Keratinocyte (primary cell): Measurements from ENCODE around the gene SLC25A10. TPM values are rescaled to one million over a fixed set of nuclear protein-coding genes. Genes with fewer than 3 reads are reported as not detected.

ENCODE experiments used
- DNase-seq: peaks from one replicate; pipeline ENCODE4 v3.0.0-alpha.2; 2011; ENCODE audit warnings: low read depth, missing footprints, low spot score
- FAIRE-seq: peaks from 2 replicates; lab custom pipeline; 2011; peaks lifted over from hg19 to GRCh38; lab: Jason Lieb, UNC
- H2AFZ ChIP-seq: 2 replicates; pipeline ENCODE4 v1.6.0; 2012; ENCODE audit warnings: low read length, control low read depth, inconsistent platforms; ENCODE audit not compliant: control insufficient read depth
- H3K27ac ChIP-seq: 2 replicates; pipeline ENCODE4 v1.5.1; 2011; ENCODE audit warnings: low read length; ENCODE audit not compliant: control insufficient read depth, insufficient read depth
- H3K27me3 ChIP-seq: 3 replicates; pipeline ENCODE4 v1.6.0; 2011; ENCODE audit warnings: low read length; ENCODE audit not compliant: control insufficient read depth, insufficient read depth; ENCODE audit errors: extremely low read depth
- H3K36me3 ChIP-seq, 2 experiments: 2 replicates in 1 of 2; 3 replicates in 1 of 2; pipeline ENCODE4 v1.5.1; 2011; ENCODE audit warnings: low read length in 2 of 2, mild to moderate bottlenecking in 1 of 2; ENCODE audit not compliant: control insufficient read depth in 2 of 2, insufficient read depth in 2 of 2; ENCODE audit errors: extremely low read depth in 1 of 2
- H3K4me1 ChIP-seq: 3 replicates; pipeline ENCODE4 v1.5.1; 2011; ENCODE audit warnings: low read length; ENCODE audit not compliant: control insufficient read depth, insufficient read depth; ENCODE audit errors: extremely low read depth
- H3K4me2 ChIP-seq: 3 replicates; pipeline ENCODE4 v1.6.0; 2011; ENCODE audit warnings: low read depth, low read length; ENCODE audit not compliant: control insufficient read depth, insufficient read depth; ENCODE audit errors: extremely low read depth
- H3K4me3 ChIP-seq, 3 experiments: fragments of 200-600 bp in 1 of 3; sonication (generic) in 1 of 3; 2 replicates in 2 of 3; 3 replicates in 1 of 3; pipeline ENCODE4 v1.5.1; 2011 to 2016; ENCODE audit warnings: low read length in 3 of 3, mild to moderate bottlenecking in 3 of 3, control low read depth in 2 of 3, inconsistent platforms in 1 of 3, low read depth in 1 of 3, mixed read lengths in 1 of 3, mixed run types in 1 of 3, moderate library complexity in 1 of 3; ENCODE audit not compliant: control insufficient read depth in 2 of 3, insufficient read depth in 2 of 3; ENCODE audit errors: extremely low read depth in 1 of 3
- H3K79me2 ChIP-seq: 2 replicates; pipeline ENCODE4 v1.6.0; 2012; ENCODE audit warnings: low read length; ENCODE audit not compliant: control insufficient read depth, insufficient read depth
- H3K9ac ChIP-seq: 3 replicates; pipeline ENCODE4 v1.6.0; 2011; ENCODE audit warnings: low read length; ENCODE audit not compliant: control insufficient read depth, insufficient read depth; ENCODE audit errors: extremely low read depth
- H3K9me1 ChIP-seq: 3 replicates; pipeline ENCODE4 v1.6.0; 2011; ENCODE audit warnings: low read length; ENCODE audit not compliant: control insufficient read depth, insufficient read depth; ENCODE audit errors: extremely low read depth
- H3K9me3 ChIP-seq: 2 replicates; pipeline ENCODE4 v1.5.1; 2012; ENCODE audit warnings: low read depth, low read length; ENCODE audit not compliant: control insufficient read depth
- H4K20me1 ChIP-seq: 3 replicates; pipeline ENCODE4 v1.6.0; 2011; ENCODE audit warnings: low read length; ENCODE audit not compliant: control insufficient read depth, insufficient read depth; ENCODE audit errors: extremely low read depth
- EZH2 ChIP-seq: IDR thresholded peaks from one replicate; pipeline ENCODE4 v1.6.1; 2012; ENCODE audit warnings: inconsistent platforms, mild to moderate bottlenecking, low read length, moderate library complexity
- dilution Hi-C: fragments of 300-500 bp; cut with MboI; formaldehyde crosslinking; loops from one replicate; pipeline ENCODE4 v1.7.0; 2020; ENCODE audit warnings: low sequenced_read_pairs; ENCODE audit not compliant: extremely low pct_ligation_motif_present
- polyA plus RNA-seq, 5 experiments: library from polyadenylated mRNA; depleted of rRNA in 3 of 5; stranded (reverse) in 3 of 5; stranded (forward) in 1 of 5; unstranded in 1 of 5; fragments of >200 nt; gene quantifications; 1 replicate in 1 of 5; 2 replicates in 3 of 5; 3 replicates in 1 of 5; pipeline versions ENCODE4 v1.2.1 to v1.2.3, GENCODE V29; 2011 to 2012; ENCODE audit warnings: missing spikeins in 2 of 5, low read depth in 1 of 5, low replicate concordance in 1 of 5
- TF ChIP-seq, protein P1 (sequence below), 3 experiments: IDR thresholded peaks in 1 of 3; conservative IDR thresholded peaks in 1 of 3; optimal IDR thresholded peaks in 1 of 3; 2 replicates in 2 of 3; 3 replicates in 1 of 3; pipeline versions ENCODE3 to v1.5.1; 2011; ENCODE audit warnings: low read length in 3 of 3, mild to moderate bottlenecking in 3 of 3, moderate library complexity in 2 of 3, control low read depth in 1 of 3, inconsistent platforms in 1 of 3; ENCODE audit not compliant: insufficient read depth in 2 of 3; ENCODE audit errors: extremely low read depth in 1 of 3

SLC25A10 gene
- polyA plus RNA-seq, 1 donor (not counting 4 experiments of a cell fraction or from before 2014, with no cell fraction given) = 12.7 TPM

GRCh38 chr17:81715872-81716673 is 4.0 kb downstream of the SLC25A10 start:
- H3K4me2 ChIP-seq = no peak overlapping the region
- DNase-seq = no peak
- no peak for FAIRE-seq

GRCh38 chr17:81716674-81716996 is 4.6 kb downstream of the SLC25A10 start:
- dilution Hi-C loops = no loop called here
- Histone ChIP-seq H4K20me1 (no peaks in the 10 kb centered on the region), H3K9ac (no peak overlapping the region), H3K27ac (no peak overlapping the region), H3K9me3 (no peaks in the 10 kb centered on the region), H3K36me3 (peaks cover 0 to 11% of the 10 kb centered on the region in 2 experiments), H3K9me1 (no peaks in the 10 kb centered on the region), H3K27me3 (no peaks in the 10 kb centered on the region), H3K79me2 (peaks cover 21% of the 10 kb centered on the region), H3K4me1 (peaks cover 15% of the 10 kb centered on the region), H2AFZ (no peak overlapping the region), H3K4me2 (no peak overlapping the region), H3K4me3 (no peak overlapping the region)
- FAIRE-seq (no peak), DNase-seq (no peak)
- no peak for TF ChIP-seq EZH2
- TF ChIP-seq, protein P1, sequence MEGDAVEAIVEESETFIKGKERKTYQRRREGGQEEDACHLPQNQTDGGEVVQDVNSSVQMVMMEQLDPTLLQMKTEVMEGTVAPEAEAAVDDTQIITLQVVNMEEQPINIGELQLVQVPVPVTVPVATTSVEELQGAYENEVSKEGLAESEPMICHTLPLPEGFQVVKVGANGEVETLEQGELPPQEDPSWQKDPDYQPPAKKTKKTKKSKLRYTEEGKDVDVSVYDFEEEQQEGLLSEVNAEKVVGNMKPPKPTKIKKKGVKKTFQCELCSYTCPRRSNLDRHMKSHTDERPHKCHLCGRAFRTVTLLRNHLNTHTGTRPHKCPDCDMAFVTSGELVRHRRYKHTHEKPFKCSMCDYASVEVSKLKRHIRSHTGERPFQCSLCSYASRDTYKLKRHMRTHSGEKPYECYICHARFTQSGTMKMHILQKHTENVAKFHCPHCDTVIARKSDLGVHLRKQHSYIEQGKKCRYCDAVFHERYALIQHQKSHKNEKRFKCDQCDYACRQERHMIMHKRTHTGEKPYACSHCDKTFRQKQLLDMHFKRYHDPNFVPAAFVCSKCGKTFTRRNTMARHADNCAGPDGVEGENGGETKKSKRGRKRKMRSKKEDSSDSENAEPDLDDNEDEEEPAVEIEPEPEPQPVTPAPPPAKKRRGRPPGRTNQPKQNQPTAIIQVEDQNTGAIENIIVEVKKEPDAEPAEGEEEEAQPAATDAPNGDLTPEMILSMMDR (optimal IDR thresholded peaks at IDR 0.05 in 1 of 3, IDR thresholded peaks at IDR 0.05 in 1 of 3, conservative IDR thresholded peaks at IDR 0.05 in 1 of 3; ENCODE audit: extremely low read depth in 1 of 3, insufficient read depth in 2 of 3, low read length in 3 of 3) = no peak

More at GRCh38 chr17:81715872-81716673, 4.0 kb downstream of the SLC25A10 start:
- Histone ChIP-seq H3K9me3 (no peaks in the 10 kb centered on the region), H2AFZ (no peak overlapping the region), H4K20me1 (no peaks in the 10 kb centered on the region), H3K9me1 (no peaks in the 10 kb centered on the region), H3K36me3 (peaks cover 0 to 11% of the 10 kb centered on the region in 2 experiments), H3K79me2 (peaks cover 21% of the 10 kb centered on the region), H3K4me1 (peaks cover 21% of the 10 kb centered on the region), H3K27me3 (no peaks in the 10 kb centered on the region), H3K27ac (no peak overlapping the region), H3K4me3 (no peak overlapping the region), H3K9ac (no peak overlapping the region)
- TF ChIP-seq, protein P1 (optimal IDR thresholded peaks at IDR 0.05 in 1 of 3, IDR thresholded peaks at IDR 0.05 in 1 of 3, conservative IDR thresholded peaks at IDR 0.05 in 1 of 3; ENCODE audit: extremely low read depth in 1 of 3, insufficient read depth in 2 of 3, low read length in 3 of 3) = no peak
- no peak for TF ChIP-seq EZH2
- dilution Hi-C loops = no loop called here
